K562 (cell line): ENCODE measurements around the gene FGF5. TPM values are rescaled to one million over a fixed set of nuclear protein-coding genes. Genes with fewer than 3 reads are reported as not detected.

Experiments used
- ATAC-seq: fragments of 200-7000 bp; cut with Tn5 transposase; 3 replicates; pipeline ENCODE4 v1.9.1; 2020; ENCODE audit warnings: moderate library complexity
- BruUV-seq: library from RNA; stranded (reverse); fragments of 400-500 nt; replicated peaks from 2 replicates; lab custom pipeline; 2021; lab: Mats Ljungman, UMichigan
- CTCF ChIA-PET: fragments of 300-600 bp; formaldehyde crosslinking; extraction: SDS; loops from one replicate; lab custom pipeline; 2021; ENCODE audit warnings: low intra/inter-chr PET ratio; lab: Yijun Ruan, JAX
- POLR2A ChIA-PET: fragments of 300-600, 350-650 bp; sonication (Branson Sonifier 250); formaldehyde crosslinking; extraction: SDS; loops from one replicate; lab custom pipeline; 2021; ENCODE audit warnings: antibody characterized with exemption, inconsistent platforms; lab: Yijun Ruan, JAX
- DNase-seq, 4 experiments: peaks; one replicate each; pipeline versions ENCODE4 v3.0.0 to v3.0.0-alpha.2; 2011 to 2018; ENCODE audit warnings: low spot score in 3 of 4, mixed read lengths in 3 of 4; ENCODE audit errors: extremely low read depth in 1 of 4
- FAIRE-seq: peaks from 2 replicates; lab custom pipeline; 2011; peaks lifted over from hg19 to GRCh38; lab: Jason Lieb, UNC
- H2AFZ ChIP-seq: 2 replicates; pipeline ENCODE4 v1.6.0; 2011; ENCODE audit warnings: low read depth, low read length, control low read depth, inconsistent platforms
- H3K27ac ChIP-seq: fragments of 200-600 bp; 3 replicates; pipeline ENCODE4 v1.8.0; 2011; ENCODE audit warnings: low read depth, mild to moderate bottlenecking, control low read depth, inconsistent platforms, low read length, moderate library complexity, mixed read lengths; ENCODE audit errors: extremely low read depth
- H3K27me3 ChIP-seq, 2 experiments: fragments of 300-600 bp in 1 of 2; 2 replicates in 1 of 2; 3 replicates in 1 of 2; pipeline versions ENCODE4 v1.6.0 to v1.8.0; 2011; ENCODE audit warnings: inconsistent platforms in 2 of 2, low read length in 2 of 2, mild to moderate bottlenecking in 1 of 2, mixed read lengths in 1 of 2, moderate library complexity in 1 of 2; ENCODE audit not compliant: control insufficient read depth in 2 of 2, insufficient read depth in 2 of 2
- H3K36me3 ChIP-seq: fragments of 300-600 bp; 3 replicates; pipeline ENCODE4 v1.8.0; 2011; ENCODE audit warnings: mild to moderate bottlenecking, low read length, inconsistent platforms; ENCODE audit not compliant: control insufficient read depth, insufficient read depth
- H3K4me1 ChIP-seq, 2 experiments: fragments of 200-600 bp in 1 of 2; replicated peaks in 1 of 2; 2 replicates in 1 of 2; 3 replicates in 1 of 2; pipeline versions ENCODE4 v1.5.1 to v1.8.0; 2011; ENCODE audit warnings: inconsistent platforms in 2 of 2, low read length in 2 of 2, mild to moderate bottlenecking in 1 of 2, mixed read lengths in 1 of 2, moderate library complexity in 1 of 2; ENCODE audit not compliant: control insufficient read depth in 2 of 2, insufficient read depth in 2 of 2
- H3K4me2 ChIP-seq: 2 replicates; pipeline ENCODE4 v1.6.1; 2011; ENCODE audit warnings: low read length, control low read depth, inconsistent platforms, mixed read lengths; ENCODE audit not compliant: insufficient read depth
- H3K4me3 ChIP-seq: fragments of 200-600 bp; sonication (generic), shearing (Covaris generic); 2 replicates; pipeline ENCODE4 v1.5.1; 2016; ENCODE audit warnings: control low read depth, inconsistent platforms
- H3K79me2 ChIP-seq: fragments of 200-600 bp; 3 replicates; pipeline ENCODE4 v1.8.0; 2011; ENCODE audit warnings: low read length, inconsistent platforms; ENCODE audit not compliant: control insufficient read depth, insufficient read depth
- H3K9ac ChIP-seq, 2 experiments: 2 replicates each; pipeline versions ENCODE4 v1.6.0 to v1.6.1; 2011; ENCODE audit warnings: low read depth in 2 of 2, low read length in 2 of 2, control low read depth in 1 of 2, inconsistent platforms in 1 of 2, mild to moderate bottlenecking in 1 of 2, mixed read lengths in 1 of 2; ENCODE audit not compliant: insufficient read depth in 1 of 2
- H3K9me1 ChIP-seq: one replicate; pipeline ENCODE4 v1.6.0; 2011; ENCODE audit warnings: inconsistent platforms, mild to moderate bottlenecking, low read length, moderate library complexity; ENCODE audit not compliant: control insufficient read depth, insufficient read depth
- H3K9me3 ChIP-seq: replicated peaks from 2 replicates; pipeline ENCODE4 v1.5.1; 2011; ENCODE audit warnings: low read depth, low read length, inconsistent platforms; ENCODE audit not compliant: control insufficient read depth, insufficient read depth
- H4K20me1 ChIP-seq: replicated peaks from 2 replicates; pipeline ENCODE4 v1.6.1; 2011; ENCODE audit warnings: low read length, inconsistent platforms, mixed read lengths; ENCODE audit not compliant: control insufficient read depth, insufficient read depth
- GABPA ChIP-seq: fragments of 200-800 bp; sonication (Bioruptor generic); conservative IDR thresholded peaks from 2 replicates; pipeline ENCODE4 v1.6.1; 2016; ENCODE audit warnings: low read depth, missing genetic modification characterization, missing compliant biosample characterization
- HMGXB4 ChIP-seq: sonication (generic); formaldehyde crosslinking; IDR thresholded peaks from 2 replicates; pipeline ENCODE4 v1.8.1; 2023; ENCODE audit warnings: mild to moderate bottlenecking, missing genetic modification reagents
- IRF2 ChIP-seq: sonication (generic); formaldehyde crosslinking; IDR thresholded peaks from 2 replicates; pipeline ENCODE4 v1.8.1; 2022; ENCODE audit warnings: mild to moderate bottlenecking, missing genetic modification reagents
- RAD51 ChIP-seq: fragments of 450-650 bp; IDR thresholded peaks from 2 replicates; pipeline ENCODE4 v1.7.1; 2016; ENCODE audit warnings: low read depth, mild to moderate bottlenecking, borderline replicate concordance
- ZNF316 ChIP-seq: fragments of 450-650 bp; IDR thresholded peaks from 2 replicates; pipeline ENCODE4 v1.6.1; 2016
- ZNF347 ChIP-seq: fragments of 450-650 bp; formaldehyde crosslinking; IDR thresholded peaks from 2 replicates; pipeline ENCODE4 v1.4.0; 2020; ENCODE audit warnings: low read depth, mild to moderate bottlenecking, moderate library complexity
- ZNF384 ChIP-seq: IDR thresholded peaks from 2 replicates; pipeline ENCODE4 v1.6.1; 2012; ENCODE audit warnings: low read depth, low read length, improper control_type of control experiment
- ZNF717 ChIP-seq: fragments of 250-450 bp; sonication (Bioruptor Pico); IDR thresholded peaks from 2 replicates; pipeline ENCODE4 v1.5.0; 2021
- ZNF830 ChIP-seq: fragments of 250-450 bp; sonication (Bioruptor Pico); IDR thresholded peaks from 2 replicates; pipeline ENCODE4 v1.5.0; 2021; ENCODE audit warnings: mild to moderate bottlenecking
- whole genome bisulfite sequencing: fragments of 100-300 bp; shearing (Covaris generic); methylation state at CpG from one replicate; pipeline ENCODE4 v1.1.6; 2016; ENCODE audit warnings: low coverage, mixed read lengths; ENCODE audit not compliant: insufficient coverage; ENCODE audit errors: missing lambda C conversion rate; 5-methylcytosine and 5-hydroxymethylcytosine counted together
- in situ Hi-C: fragments of 300-500 bp; cut with MboI; formaldehyde crosslinking; loops from 4 replicates; pipeline ENCODE4 v1.15.0; 2018; ENCODE audit warnings: inconsistent platforms, mixed read lengths
- intact Hi-C: fragments of 100-400 bp; cut with micrococcal nuclease; formaldehyde crosslinking; loops from 2 replicates; pipeline ENCODE4 v1.14.2; 2022
- polyA plus RNA-seq, 8 experiments: library from polyadenylated mRNA; depleted of rRNA in 4 of 8; stranded (reverse) in 5 of 8; unstranded in 3 of 8; fragments of >200 nt; fragmentation: Nextera tagmentation in 2 of 8; fragmentation: Illumina TruSeq in 1 of 8; extraction: Ambion mirVana in 2 of 8; extraction: Trizol in 1 of 8; gene quantifications; 2 replicates each; pipeline versions ENCODE4 v1.2.1 to v1.2.3, GENCODE V29; 2011 to 2014; ENCODE audit warnings: inconsistent platforms in 1 of 8, missing spikeins in 1 of 8
- total RNA-seq, 7 experiments: library from RNA; depleted of rRNA in 6 of 7; stranded (reverse); fragments of >200 nt in 6 of 7; fragmentation: Illumina TruSeq in 2 of 7; extraction: Trizol in 2 of 7; gene quantifications; 2 replicates each; pipeline versions ENCODE4 v1.2.1 to v1.2.3, GENCODE V29; 2011 to 2021; ENCODE audit warnings: low replicate concordance in 1 of 7

FGF5 gene
- total and polyA plus RNA-seq, 9 of the 15 experiments (the other 6 are each of a cell fraction or from before 2014, with no cell fraction given), result 0.38 to 2.7 (median 1.1) TPM

GRCh38 chr4:80235451-80235850 is 31.0 kb upstream of the FGF5 start:
- in situ Hi-C loops, result no loop called here
- Histone ChIP-seq H4K20me1 (no peaks in the 10 kb centered on the region), H3K9me3 (no peaks in the 10 kb centered on the region), H3K79me2 (no peaks in the 10 kb centered on the region), H3K27ac (no peak overlapping the region), H3K9ac (no peak overlapping the region), H3K4me3 (no peak overlapping the region), H3K36me3 (no peaks in the 10 kb centered on the region), H3K27me3 (no peaks in the 10 kb centered on the region), H3K4me1 (peaks cover 4 to 18% of the 10 kb centered on the region in 2 experiments; a peak in 4 of 5 replicates), H3K4me2 (no peak overlapping the region), H3K9me1 (no peaks in the 10 kb centered on the region), H2AFZ (no peak overlapping the region)
- DNase-seq (no peak), FAIRE-seq (no peak), ATAC-seq (no peak)
- CTCF ChIA-PET, result no interaction called here
- no TSS peak for BruUV-seq
- POLR2A ChIA-PET, result no interaction called here
- intact Hi-C loops, result no loop called here
- TF ChIP-seq HMGXB4 (CRISPR knock-in tag) (no peak), ZNF384 (no peak), RAD51 (no peak), ZNF717 (CRISPR knock-in tag) (no peak), ZNF347 (CRISPR knock-in tag) (no peak), IRF2 (CRISPR knock-in tag) (no peak), ZNF316 (no peak), GABPA (tag) (no peak), ZNF830 (no peak)
- WGBS, result 85% methylated on average over 1 of the region's 1 CpG
